Coronary artery (tissue), 2 donors: ENCODE data around the gene SPATS2.
A peak's percentile ranks its signal among the peaks of the same experiment; 100 is the strongest.

Experiments used
- DNase-seq: peaks from one replicate; pipeline ENCODE4 v3.0.0-alpha.2; 2017; ENCODE audit warnings: low spot score
- H3K27ac ChIP-seq, 2 donors: fragments of 200-600 bp; sonication (generic); one replicate each; pipeline ENCODE4 v1.5.1; 2016 to 2019
- H3K4me3 ChIP-seq: fragments of 200-600 bp; sonication (generic); 2 replicates; pipeline ENCODE4 v1.5.1; 2016; ENCODE audit warnings: mild to moderate bottlenecking, moderate library complexity
- TF ChIP-seq, protein P1 (sequence below): fragments of 200-600 bp; sonication (generic); IDR thresholded peaks from one replicate; pipeline ENCODE4 v1.5.1; 2019; ENCODE audit warnings: antibody characterized with exemption

The SPATS2 gene

GRCh38 chr12:49358483-49359141, 8.7 kb upstream of the SPATS2 start:
- DNase-seq = no peak
- TF ChIP-seq, protein P1, sequence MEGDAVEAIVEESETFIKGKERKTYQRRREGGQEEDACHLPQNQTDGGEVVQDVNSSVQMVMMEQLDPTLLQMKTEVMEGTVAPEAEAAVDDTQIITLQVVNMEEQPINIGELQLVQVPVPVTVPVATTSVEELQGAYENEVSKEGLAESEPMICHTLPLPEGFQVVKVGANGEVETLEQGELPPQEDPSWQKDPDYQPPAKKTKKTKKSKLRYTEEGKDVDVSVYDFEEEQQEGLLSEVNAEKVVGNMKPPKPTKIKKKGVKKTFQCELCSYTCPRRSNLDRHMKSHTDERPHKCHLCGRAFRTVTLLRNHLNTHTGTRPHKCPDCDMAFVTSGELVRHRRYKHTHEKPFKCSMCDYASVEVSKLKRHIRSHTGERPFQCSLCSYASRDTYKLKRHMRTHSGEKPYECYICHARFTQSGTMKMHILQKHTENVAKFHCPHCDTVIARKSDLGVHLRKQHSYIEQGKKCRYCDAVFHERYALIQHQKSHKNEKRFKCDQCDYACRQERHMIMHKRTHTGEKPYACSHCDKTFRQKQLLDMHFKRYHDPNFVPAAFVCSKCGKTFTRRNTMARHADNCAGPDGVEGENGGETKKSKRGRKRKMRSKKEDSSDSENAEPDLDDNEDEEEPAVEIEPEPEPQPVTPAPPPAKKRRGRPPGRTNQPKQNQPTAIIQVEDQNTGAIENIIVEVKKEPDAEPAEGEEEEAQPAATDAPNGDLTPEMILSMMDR = peak; percentile 45
- H3K4me3 ChIP-seq = no peak overlapping the region
- no peak overlapping the region for H3K27ac ChIP-seq

GRCh38 chr12:49359671-49360070, 7.6 kb upstream of the SPATS2 start:
- H3K4me3 ChIP-seq = no peak overlapping the region
- TF ChIP-seq, protein P1 = no peak
- no peak for DNase-seq
- H3K27ac ChIP-seq = no peak overlapping the region

DNA sequence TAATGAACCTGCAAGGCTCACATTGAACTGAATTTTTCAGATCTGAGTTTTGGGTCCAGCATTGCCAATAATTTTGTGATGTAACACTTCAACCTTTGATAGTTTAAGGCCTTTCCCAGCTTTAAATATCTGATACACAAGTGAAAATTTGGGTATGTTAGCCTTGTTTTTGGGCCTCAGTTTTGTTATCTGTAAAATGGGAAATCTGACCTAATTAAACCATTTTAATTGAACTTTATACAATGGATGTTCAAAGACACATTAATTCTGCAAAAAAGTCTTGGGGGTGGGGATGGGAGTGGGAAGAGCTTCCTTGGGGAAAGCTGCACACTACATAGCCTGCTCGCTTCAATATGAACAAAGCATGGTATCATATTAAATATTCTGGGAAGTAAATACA, 5.2 kb upstream of the SPATS2 start:
- Histone ChIP-seq H3K27ac (no peak overlapping the region), H3K4me3 (no peak overlapping the region)
- no peak for DNase-seq
- TF ChIP-seq, protein P1 = no peak

DNA sequence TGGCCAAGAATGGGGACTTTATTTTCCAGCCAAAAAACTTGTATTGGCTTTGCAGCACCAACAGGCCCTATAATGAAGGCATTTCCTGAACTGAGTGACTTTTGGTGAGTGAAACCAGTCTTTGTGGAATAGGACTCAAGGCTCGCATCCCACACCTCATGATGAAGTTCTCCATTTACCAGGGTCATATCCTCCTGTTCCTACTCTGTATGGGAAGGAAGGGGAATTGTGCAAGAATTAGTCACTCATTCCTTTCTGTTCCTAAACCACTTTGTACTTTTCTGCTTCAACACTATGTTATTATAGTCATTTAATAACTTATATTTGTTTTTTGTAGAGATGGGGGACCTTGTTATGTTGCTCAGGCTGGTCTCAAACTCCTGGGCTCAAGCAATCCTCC, 2.3 kb upstream of the SPATS2 start:
- DNase-seq = no peak
- Histone ChIP-seq H3K27ac (peak overlapping the region in 1 of 2 donors; percentile 54), H3K4me3 (no peak overlapping the region)
- TF ChIP-seq, protein P1 = no peak

- TF ChIP-seq, protein P1 = no peak
- H3K4me3 ChIP-seq = no peak overlapping the region
- no peak for DNase-seq
- peak overlapping the region in 1 of 2 donors; percentile 3 for H3K27ac ChIP-seq
These were observed 1.7 kb upstream of the SPATS2 start for GRCh38 chr12:49365542-49365941.

- TF ChIP-seq, protein P1 = no peak
- no peak for DNase-seq
- peak overlapping the region; percentile 74 to 95 for H3K27ac ChIP-seq
- H3K4me3 ChIP-seq = peak overlapping the region; percentile 85
These were observed 1.1 kb upstream of the SPATS2 start for GRCh38 chr12:49366096-49366651.
